B cell (primary cell): Measurements from ENCODE around the gene NUP210.

Experiments
- EZH2 ChIP-seq: IDR thresholded peaks from 2 replicates; pipeline ENCODE4 v1.6.1; 2012; ENCODE audit warnings: borderline replicate concordance, low read depth, mild to moderate bottlenecking, moderate library complexity, low read length; ENCODE audit not compliant: insufficient read depth, poor library complexity, severe bottlenecking
- TF ChIP-seq, protein P1 (sequence below): fragments of 200-600 bp; IDR thresholded peaks from one replicate; pipeline ENCODE4 v1.8.0; 2022; ENCODE audit warnings: antibody characterized with exemption, mild to moderate bottlenecking

DNA sequence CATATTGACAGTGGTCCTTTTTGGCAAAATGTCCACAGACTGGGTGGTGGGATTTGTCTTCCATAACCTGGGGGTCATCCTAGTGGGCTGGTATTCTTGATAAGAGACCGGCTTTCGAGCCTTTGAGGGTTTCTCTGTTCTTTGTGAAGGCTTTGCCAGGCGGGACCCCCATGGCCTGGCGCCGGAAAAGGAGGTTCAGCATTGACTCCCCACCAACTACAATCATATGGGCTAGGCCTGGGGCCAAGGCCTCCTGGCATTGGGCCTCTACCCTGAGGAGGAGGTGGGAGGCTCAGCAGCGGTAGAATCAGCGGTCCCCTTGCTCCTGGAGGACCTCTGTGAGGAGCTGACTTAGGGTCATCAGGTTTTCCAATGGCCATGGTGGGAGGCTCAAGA, 40.2 kb upstream of the NUP210 start:
- TF ChIP-seq, protein P1, sequence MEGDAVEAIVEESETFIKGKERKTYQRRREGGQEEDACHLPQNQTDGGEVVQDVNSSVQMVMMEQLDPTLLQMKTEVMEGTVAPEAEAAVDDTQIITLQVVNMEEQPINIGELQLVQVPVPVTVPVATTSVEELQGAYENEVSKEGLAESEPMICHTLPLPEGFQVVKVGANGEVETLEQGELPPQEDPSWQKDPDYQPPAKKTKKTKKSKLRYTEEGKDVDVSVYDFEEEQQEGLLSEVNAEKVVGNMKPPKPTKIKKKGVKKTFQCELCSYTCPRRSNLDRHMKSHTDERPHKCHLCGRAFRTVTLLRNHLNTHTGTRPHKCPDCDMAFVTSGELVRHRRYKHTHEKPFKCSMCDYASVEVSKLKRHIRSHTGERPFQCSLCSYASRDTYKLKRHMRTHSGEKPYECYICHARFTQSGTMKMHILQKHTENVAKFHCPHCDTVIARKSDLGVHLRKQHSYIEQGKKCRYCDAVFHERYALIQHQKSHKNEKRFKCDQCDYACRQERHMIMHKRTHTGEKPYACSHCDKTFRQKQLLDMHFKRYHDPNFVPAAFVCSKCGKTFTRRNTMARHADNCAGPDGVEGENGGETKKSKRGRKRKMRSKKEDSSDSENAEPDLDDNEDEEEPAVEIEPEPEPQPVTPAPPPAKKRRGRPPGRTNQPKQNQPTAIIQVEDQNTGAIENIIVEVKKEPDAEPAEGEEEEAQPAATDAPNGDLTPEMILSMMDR = no peak
- no peak for TF ChIP-seq EZH2
